ENCODE measurements around the gene THOC6.

Gene THOC6

GRCh38 chr16:2992383-2993081 lies 31.3 kb upstream of the THOC6 start:
- no peak for DNase-seq

- no peak for DNase-seq
Observed at GRCh38 chr16:2996298-2996697, 27.5 kb upstream of the THOC6 start.

GRCh38 chr16:2999929-3000328 lies 23.9 kb upstream of the THOC6 start:
- DNase-seq, result no peak

DNA sequence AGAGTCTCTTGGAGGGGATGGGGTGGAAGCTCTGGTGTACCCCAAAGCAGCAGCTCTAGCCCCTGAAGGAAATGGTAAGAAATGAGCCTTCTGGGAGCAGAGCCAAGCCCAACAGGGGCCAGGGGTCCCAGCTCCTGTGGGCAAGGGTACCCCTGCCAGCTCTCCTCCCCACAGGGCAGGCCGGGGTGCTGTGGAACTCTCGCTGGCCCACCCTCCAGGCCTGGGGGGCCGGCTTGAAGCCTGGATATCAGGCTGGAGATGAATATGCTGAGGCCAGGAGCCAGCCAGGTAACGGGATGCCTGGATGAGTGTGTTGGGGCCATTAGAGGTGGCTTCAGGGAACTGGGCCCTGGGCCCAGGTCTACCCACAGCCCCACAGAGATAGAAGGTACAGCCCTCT lies 23.3 kb upstream of the THOC6 start:
- DNase-seq, result no peak

- no peak for DNase-seq
Observed at GRCh38 chr16:3001316-3001715, 22.5 kb upstream of the THOC6 start.

DNA sequence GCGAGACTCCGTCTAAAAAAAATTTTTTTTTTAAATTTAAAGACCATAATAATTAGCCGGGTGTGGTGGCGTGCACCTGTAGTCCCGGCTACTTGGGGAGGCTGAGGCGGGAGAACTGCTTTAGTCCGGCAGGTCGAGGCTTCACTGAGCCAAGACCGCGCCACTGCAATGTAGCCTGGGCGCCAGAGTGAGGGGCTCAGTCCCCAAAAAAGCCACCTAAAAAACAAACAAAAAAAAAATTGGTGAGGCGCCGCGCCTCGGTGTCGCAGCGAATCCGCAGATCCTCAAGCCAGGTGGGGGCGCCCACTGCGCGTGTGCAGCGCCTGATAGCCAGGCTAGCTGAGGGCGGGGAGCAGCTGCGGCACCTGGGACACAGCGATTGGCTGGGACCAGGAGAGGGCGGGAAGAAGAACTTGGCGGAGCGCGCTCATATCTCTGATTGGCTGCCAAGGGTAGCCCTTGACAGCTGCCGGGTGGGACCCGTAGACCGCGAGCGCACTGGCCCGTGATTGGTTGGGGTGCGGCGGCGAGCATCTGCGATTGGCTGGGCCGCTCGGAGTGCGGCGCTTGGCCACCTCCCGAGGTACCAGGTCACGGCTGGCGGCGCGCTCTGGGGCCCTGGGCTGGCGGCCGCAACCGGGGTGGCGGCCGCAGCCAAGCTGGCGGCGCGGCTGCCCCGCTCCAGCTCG lies 20.1 kb upstream of the THOC6 start:
- DNase-seq, result peak; percentile 98

GRCh38 chr16:3004319-3004718 lies 19.5 kb upstream of the THOC6 start:
- DNase-seq, result peak; percentile 27

DNA sequence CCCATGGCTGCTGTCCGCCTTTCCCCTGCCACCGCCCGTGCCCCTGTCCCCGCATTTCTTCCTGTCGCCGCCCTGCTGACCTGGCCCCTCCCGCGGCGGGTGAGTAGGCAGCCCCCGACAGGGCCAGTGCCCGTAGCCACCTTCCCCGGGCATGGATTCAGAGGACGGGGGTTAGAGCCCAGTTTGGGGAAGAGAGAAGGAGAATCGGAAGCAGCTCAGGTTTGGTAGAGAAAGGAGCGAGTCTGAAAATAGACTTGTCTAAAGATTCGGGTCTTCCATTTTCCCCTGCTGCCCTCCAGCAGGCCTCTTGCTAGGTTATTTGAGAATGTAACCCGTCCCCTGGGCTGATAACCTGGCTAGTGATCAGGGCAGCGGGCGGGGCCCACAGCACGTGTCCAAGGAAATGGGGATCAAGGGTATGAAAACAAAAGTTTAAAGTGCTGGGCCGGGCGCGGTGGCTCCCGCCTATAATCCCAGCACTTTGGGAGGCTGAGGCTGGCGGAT lies 19.0 kb upstream of the THOC6 start:
- no peak for DNase-seq

- no peak for DNase-seq
Observed at GRCh38 chr16:3007059-3007956, 16.5 kb upstream of the THOC6 start.

GRCh38 chr16:3007957-3008689 lies 15.7 kb upstream of the THOC6 start:
- no peak for DNase-seq

GRCh38 chr16:3008690-3009037 lies 15.2 kb upstream of the THOC6 start:
- DNase-seq, result no peak

GRCh38 chr16:3009568-3010390 lies 14.1 kb upstream of the THOC6 start:
- no peak for DNase-seq

DNA sequence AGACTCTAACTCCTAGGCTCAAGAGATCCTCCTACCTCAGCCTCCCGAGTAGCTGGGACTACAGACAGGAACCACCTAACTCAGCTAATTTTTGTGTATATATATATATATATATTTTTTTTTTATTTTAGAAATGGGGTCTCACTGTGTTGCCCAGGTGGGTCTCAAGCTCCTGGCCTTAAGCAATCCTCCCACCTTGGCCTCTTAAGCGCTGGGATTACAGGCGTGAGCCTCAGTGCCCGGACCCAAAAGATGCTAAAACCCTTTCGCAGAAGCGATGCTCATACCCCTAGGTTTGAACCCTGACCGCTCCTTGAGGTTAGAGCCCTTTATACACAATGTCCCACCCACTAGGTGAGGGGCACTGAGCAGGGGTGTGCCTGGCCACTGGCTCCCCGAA lies 13.3 kb upstream of the THOC6 start:
- no peak for DNase-seq

DNA sequence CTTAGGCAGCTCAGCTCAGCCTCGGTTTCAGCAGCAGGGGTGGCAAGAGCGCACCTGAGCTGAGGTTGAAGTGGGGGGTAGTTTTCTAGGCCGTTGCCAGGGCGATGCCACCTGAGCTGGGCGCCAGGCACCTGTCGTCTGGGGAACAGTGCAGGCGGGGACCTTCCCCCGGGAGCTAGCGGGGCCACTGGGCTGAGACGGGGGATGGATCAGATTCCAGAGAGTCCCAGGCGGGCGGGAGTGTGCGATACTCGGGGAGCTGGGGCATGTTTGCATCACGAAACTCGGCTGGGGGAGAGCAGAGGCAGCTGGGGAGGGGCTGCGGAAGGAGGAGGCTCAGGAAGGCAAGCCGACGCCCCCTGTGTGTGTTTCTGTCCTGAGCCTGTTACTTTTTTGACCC lies 11.6 kb upstream of the THOC6 start:
- no peak for DNase-seq

- peak; percentile 22 for DNase-seq
Observed at GRCh38 chr16:3012828-3013420, 10.9 kb upstream of the THOC6 start, which contains the start of gene CLDN9. Gene CLDN9, plus strand, starts transcription at chr16:3012923. Its CDS starts 440 bp downstream, at chr16:3013363.

GRCh38 chr16:3013491-3013951 lies 10.3 kb upstream of the THOC6 start:
- no peak for DNase-seq

- no peak for DNase-seq
Observed at GRCh38 chr16:3013998-3014690, 9.7 kb upstream of the THOC6 start.

GRCh38 chr16:3014971-3015370 lies 8.9 kb upstream of the THOC6 start:
- no peak for DNase-seq

DNA sequence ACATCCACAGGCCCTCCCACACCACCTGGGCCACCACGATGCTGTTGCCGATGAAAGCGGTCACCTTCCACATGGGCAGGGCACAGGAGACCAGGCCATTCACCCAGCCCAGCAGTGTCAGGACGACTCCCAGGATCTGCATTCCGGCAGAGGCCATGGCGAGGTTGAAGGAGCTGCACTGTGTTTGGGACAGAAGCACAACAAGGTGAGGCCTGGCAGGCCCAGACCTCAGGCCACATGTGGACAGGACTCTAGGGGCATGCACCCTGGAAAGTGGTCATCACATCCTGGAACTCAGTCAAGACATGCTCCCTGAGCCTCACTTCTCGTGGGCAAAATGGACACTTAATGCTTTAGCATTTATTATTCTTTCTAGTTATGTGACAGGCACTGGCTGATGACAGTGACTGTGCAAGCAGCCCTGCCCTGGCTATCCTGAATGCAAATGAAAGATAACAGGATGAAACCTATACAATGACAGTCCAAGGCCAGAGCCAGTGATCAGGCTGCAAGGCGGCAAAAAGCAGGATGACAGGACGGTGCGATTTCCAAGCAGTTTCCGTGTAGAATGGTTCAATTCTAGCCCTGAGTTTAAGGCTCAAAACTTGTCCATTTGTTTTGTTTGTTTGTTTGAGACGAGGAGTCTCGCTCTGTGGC lies 7.8 kb upstream of the THOC6 start:
- DNase-seq, result no peak

DNA sequence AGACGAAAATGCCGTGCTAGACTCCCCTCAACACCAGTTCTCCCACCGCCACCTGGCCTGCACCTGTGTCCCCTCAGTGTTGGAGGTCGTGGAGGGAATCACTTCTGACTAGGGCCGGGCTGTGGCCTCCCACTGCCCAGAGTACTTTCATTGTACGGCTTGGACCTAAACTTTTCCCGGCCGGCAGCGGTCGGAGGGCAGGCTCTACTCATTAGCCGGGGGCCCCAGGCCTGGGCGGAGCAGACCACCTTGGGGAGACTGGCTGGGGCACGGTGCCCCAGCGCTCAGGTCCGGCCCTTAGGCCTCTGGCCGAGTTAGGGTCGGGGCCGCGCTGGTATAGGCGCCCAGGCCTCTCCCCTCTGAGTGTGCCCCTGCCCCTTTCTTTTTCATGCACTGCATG lies 6.5 kb upstream of the THOC6 start:
- DNase-seq, result no peak

Data from activated CD4-positive, alpha-beta T cell treated with anti-CD3 and anti-CD28 coated beads for 48 hours (primary cell).